Suprapubic skin (tissue), 4 donors: ENCODE results near the gene ARHGEF39. TPM values are rescaled to one million over a fixed set of nuclear protein-coding genes. Genes with fewer than 3 reads are reported as not detected.

ENCODE experiments used
- DNase-seq, 2 donors: peaks; one replicate each; pipeline ENCODE4 v3.0.0-alpha.2; 2019; ENCODE audit warnings: low spot score in 2 of 2
- H3K27ac ChIP-seq: fragments of 200-600 bp; sonication (generic); one replicate; pipeline ENCODE4 v1.5.1; 2019
- H3K27me3 ChIP-seq: fragments of 200-600 bp; sonication (generic); one replicate; pipeline ENCODE4 v1.5.1; 2019
- H3K36me3 ChIP-seq: fragments of 200-600 bp; sonication (generic); one replicate; pipeline ENCODE4 v1.5.1; 2019
- H3K4me1 ChIP-seq: fragments of 200-600 bp; sonication (generic); one replicate; pipeline ENCODE4 v1.5.1; 2019
- H3K4me3 ChIP-seq: fragments of 200-600 bp; sonication (generic); one replicate; pipeline ENCODE4 v1.5.1; 2019; ENCODE audit warnings: mild to moderate bottlenecking
- H3K9me3 ChIP-seq: fragments of 200-600 bp; sonication (generic); one replicate; pipeline ENCODE4 v1.5.1; 2019
- EP300 ChIP-seq: sonication (generic); formaldehyde crosslinking; IDR thresholded peaks from one replicate; pipeline ENCODE4 v1.6.1; 2017; ENCODE audit warnings: antibody characterized with exemption
- POLR2A ChIP-seq, 2 donors: fragments of 450-650 bp; IDR thresholded peaks; one replicate each; pipeline ENCODE4 v1.6.1; 2017; ENCODE audit warnings: antibody characterized with exemption in 2 of 2, mild to moderate bottlenecking in 2 of 2, moderate library complexity in 2 of 2
- POLR2AphosphoS5 ChIP-seq, 3 donors: sonication (generic); formaldehyde crosslinking; IDR thresholded peaks; one replicate each; pipeline ENCODE4 v1.6.1; 2017; ENCODE audit warnings: antibody characterized with exemption in 3 of 3
- WGBS: methylation state at CpG from one replicate; pipeline ENCODE4 v1.1.5; 2018; 5-methylcytosine and 5-hydroxymethylcytosine counted together
- total RNA-seq, 4 donors: library from RNA; depleted of rRNA; stranded (reverse); fragments of >200 nt; gene quantifications; one replicate each; pipeline ENCODE4 v1.1.0, GENCODE V29; 2016
- TF ChIP-seq, protein P1 (sequence below), 2 donors: fragments of 200-600 bp in 1 of 2; fragments of 450-650 bp in 1 of 2; sonication (generic) in 1 of 2; IDR thresholded peaks; one replicate each; pipeline ENCODE4 v1.5.1; 2016 to 2019; ENCODE audit warnings: antibody characterized with exemption in 2 of 2, mild to moderate bottlenecking in 1 of 2, moderate library complexity in 1 of 2

ARHGEF39 gene
- total RNA-seq, 4 donors from 2014 or later: 0.34 to 11.3 (median 1.9) TPM

DNA sequence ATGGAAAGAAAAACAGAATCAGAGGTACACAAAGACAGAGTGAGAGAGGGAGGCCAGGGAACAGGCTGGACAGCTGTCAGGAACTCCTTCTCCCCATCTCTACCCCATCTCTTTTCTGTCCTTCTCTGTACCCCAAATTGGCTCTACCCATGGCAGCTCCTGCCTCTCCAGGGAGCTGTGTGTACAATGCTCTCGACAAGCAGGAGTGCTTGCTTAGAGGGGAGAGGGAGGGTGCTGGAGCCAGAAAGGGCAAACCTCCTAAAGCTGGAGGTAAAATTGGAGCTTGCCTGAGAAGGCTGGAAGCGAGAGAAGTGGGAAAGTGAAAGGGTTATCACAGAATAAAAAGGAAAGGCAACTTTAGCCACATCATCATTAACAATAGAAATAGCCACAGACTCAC, 18.3 kb upstream of the ARHGEF39 start:
- 75% methylated on average over 2 of the region's 2 CpGs for WGBS
- no peak overlapping the region for H3K27ac ChIP-seq
- no peak overlapping the region for H3K4me3 ChIP-seq
- peaks cover under 1% of the 10 kb centered on the region for H3K4me1 ChIP-seq
- no peak for DNase-seq
- H3K9me3 ChIP-seq: no peaks in the 10 kb centered on the region
- H3K36me3 ChIP-seq: peaks cover 26% of the 10 kb centered on the region
- TF ChIP-seq EP300: no peak
- TF ChIP-seq, protein P1, sequence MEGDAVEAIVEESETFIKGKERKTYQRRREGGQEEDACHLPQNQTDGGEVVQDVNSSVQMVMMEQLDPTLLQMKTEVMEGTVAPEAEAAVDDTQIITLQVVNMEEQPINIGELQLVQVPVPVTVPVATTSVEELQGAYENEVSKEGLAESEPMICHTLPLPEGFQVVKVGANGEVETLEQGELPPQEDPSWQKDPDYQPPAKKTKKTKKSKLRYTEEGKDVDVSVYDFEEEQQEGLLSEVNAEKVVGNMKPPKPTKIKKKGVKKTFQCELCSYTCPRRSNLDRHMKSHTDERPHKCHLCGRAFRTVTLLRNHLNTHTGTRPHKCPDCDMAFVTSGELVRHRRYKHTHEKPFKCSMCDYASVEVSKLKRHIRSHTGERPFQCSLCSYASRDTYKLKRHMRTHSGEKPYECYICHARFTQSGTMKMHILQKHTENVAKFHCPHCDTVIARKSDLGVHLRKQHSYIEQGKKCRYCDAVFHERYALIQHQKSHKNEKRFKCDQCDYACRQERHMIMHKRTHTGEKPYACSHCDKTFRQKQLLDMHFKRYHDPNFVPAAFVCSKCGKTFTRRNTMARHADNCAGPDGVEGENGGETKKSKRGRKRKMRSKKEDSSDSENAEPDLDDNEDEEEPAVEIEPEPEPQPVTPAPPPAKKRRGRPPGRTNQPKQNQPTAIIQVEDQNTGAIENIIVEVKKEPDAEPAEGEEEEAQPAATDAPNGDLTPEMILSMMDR (IDR thresholded peaks at IDR 0.05): no peak
- no peak for TF ChIP-seq POLR2AphosphoS5 (IDR thresholded peaks at IDR 0.05)
- no peak for TF ChIP-seq POLR2A (IDR thresholded peaks at IDR 0.05)
- H3K27me3 ChIP-seq: no peaks in the 10 kb centered on the region

DNA sequence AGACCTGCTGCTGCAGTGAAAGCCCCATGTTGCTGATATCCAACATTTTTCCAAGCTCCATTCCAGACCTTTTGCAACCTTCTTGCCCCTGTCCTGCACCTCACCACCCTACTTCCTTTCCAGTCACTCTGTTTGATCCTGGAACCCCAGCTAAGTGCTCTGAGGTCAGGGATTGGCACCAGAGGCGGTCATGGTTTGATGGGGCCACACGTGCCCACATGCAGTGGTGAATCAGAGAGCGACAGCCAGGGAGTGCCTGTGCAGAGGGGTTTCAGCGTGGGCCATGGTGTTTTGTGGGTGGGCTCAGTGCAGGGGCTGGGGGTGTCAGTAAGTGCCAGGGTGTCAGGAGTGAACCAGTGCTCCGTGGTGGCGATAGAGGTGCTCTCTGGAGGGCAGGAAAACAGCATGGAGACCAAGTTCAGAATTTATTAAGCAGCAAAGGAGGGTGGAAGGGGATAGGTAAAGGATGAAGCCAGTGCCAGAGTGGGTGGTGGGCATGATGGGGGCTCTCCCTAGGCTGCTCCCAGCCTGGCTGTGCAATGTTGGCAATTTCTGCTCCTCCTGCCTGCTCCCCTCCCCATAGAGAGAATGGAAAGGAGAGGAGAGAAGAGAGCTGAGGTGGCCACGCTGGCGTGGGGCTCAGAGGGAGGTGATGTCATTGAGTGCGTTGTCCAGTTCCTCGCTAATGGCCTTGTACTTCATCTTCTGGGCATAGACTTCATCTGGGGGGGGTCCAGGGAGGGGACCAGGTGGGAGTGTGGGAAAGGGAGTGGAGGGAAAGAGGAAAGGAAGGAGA, 17.7 kb upstream of the ARHGEF39 start:
- no peaks in the 10 kb centered on the region for H3K4me1 ChIP-seq
- H3K27me3 ChIP-seq: no peaks in the 10 kb centered on the region
- peaks cover 26% of the 10 kb centered on the region for H3K36me3 ChIP-seq
- H3K27ac ChIP-seq: no peak overlapping the region
- no peaks in the 10 kb centered on the region for H3K9me3 ChIP-seq
- no peak for DNase-seq
- WGBS: 89% methylated on average over 10 of the region's 10 CpGs
- no peak overlapping the region for H3K4me3 ChIP-seq
- TF ChIP-seq POLR2A (IDR thresholded peaks at IDR 0.05) (no peak), POLR2AphosphoS5 (IDR thresholded peaks at IDR 0.05) (no peak), EP300 (no peak)
- TF ChIP-seq, protein P1 (IDR thresholded peaks at IDR 0.05): no peak

DNA sequence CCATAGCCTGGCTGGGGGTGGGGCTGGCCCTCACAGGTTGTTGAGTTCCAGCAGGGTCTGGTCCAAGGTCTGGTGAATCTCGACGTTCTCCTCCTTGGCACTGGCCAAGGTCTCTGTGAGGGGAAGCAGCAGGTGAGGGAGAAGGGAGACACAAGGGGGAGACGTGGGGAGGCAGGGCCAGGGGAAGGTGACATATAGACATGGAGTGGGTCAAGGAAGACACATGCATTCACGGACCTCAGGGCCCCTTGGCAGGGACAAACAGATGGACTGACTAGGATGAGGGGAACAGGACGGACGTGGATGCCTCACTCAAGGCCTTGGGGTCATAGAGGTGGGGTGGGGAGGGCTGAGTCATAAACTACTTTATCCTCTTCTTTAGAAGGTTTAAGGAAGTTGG, 17.1 kb upstream of the ARHGEF39 start:
- Histone ChIP-seq H3K36me3 (peaks cover 26% of the 10 kb centered on the region), H3K4me1 (no peaks in the 10 kb centered on the region), H3K4me3 (no peak overlapping the region), H3K9me3 (no peaks in the 10 kb centered on the region), H3K27me3 (no peaks in the 10 kb centered on the region), H3K27ac (no peak overlapping the region)
- DNase-seq: no peak
- TF ChIP-seq POLR2A (IDR thresholded peaks at IDR 0.05) (no peak), EP300 (no peak), POLR2AphosphoS5 (IDR thresholded peaks at IDR 0.05) (no peak)
- TF ChIP-seq, protein P1 (IDR thresholded peaks at IDR 0.05): no peak
- 73% methylated on average over 6 of the region's 6 CpGs for WGBS

DNA sequence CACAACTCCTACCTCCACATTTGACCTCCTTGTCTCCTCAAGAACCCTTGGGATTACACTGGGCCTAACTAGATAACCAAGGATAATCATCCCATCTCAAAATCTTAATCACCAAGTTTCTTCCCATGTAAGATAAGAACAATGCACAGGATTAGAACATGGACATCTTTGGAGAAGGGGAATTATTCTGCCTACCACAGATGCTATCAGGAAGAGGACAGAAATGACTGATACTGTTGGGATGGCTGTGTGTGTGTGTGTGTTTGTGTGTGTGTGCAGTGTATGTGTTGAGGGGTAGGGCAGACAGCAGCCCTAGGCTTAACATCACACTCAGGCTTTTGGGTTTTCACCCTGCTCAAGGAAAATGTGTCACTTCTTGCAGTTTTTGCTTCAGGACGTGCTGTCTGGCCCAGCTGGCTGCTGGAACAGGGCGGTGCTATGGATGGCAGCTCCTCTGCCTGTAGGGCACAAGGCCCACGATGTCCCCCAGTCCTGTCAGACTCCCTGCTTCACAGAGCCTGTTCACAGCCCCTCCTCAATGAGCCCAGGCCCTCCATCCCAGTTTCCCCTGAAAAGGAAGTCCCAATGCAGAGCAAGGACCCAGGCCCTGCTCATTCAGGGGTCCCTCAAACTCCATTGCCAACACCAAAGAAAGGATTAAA, 16.5 kb upstream of the ARHGEF39 start:
- no peak overlapping the region for H3K27ac ChIP-seq
- peaks cover 26% of the 10 kb centered on the region for H3K36me3 ChIP-seq
- no peak overlapping the region for H3K4me3 ChIP-seq
- H3K4me1 ChIP-seq: no peaks in the 10 kb centered on the region
- TF ChIP-seq POLR2A (IDR thresholded peaks at IDR 0.05) (no peak), POLR2AphosphoS5 (IDR thresholded peaks at IDR 0.05) (no peak), EP300 (no peak)
- no peak for DNase-seq
- 37% methylated on average over 2 of the region's 3 CpGs for WGBS
- no peaks in the 10 kb centered on the region for H3K27me3 ChIP-seq
- no peaks in the 10 kb centered on the region for H3K9me3 ChIP-seq

DNA sequence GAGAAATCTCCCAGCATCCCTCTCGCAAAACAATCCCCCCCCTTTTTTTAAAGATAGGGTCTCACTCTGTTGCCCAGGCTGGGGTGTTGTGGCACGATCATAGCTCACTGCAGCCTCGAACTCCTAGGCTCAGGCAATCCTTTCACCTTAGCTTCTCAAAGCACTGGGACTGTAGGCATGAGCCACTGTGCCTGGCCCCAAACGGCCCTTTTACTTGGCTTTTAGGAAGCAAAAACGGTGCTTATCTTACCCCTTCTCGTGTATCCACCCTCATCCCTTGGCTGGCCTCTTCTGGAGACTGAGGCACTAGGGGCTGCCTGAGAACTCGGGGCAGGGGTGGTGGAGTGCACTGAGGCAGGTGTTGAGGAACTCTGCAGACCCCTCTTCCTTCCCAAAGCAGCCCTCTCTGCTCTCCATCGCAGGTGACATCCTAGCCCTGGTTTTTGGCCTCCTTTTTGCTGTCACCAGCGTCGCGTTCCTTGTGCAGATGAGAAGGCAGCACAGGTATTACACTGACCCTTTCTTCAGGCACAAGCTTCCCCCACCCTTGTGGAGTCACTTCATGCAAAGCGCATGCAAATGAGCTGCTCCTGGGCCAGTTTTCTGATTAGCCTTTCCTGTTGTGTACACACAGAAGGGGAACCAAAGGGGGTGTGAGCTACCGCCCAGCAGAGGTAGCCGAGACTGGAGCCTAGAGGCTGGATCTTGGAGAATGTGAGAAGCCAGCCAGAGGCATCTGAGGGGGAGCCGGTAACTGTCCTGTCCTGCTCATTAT, 15.5 kb upstream of the ARHGEF39 start:
- H3K36me3 ChIP-seq: peaks cover 24% of the 10 kb centered on the region
- no peak overlapping the region for H3K4me3 ChIP-seq
- WGBS: 63% methylated on average over 15 of the region's 15 CpGs
- no peak overlapping the region for H3K27ac ChIP-seq
- H3K4me1 ChIP-seq: peaks cover 8% of the 10 kb centered on the region
- H3K9me3 ChIP-seq: no peaks in the 10 kb centered on the region
- no peak for DNase-seq
- TF ChIP-seq EP300: no peak
- TF ChIP-seq POLR2A (IDR thresholded peaks at IDR 0.05): no peak
- no peak for TF ChIP-seq POLR2AphosphoS5 (IDR thresholded peaks at IDR 0.05)
- TF ChIP-seq, protein P1 (IDR thresholded peaks at IDR 0.05): no peak
- H3K27me3 ChIP-seq: no peaks in the 10 kb centered on the region
